GM23338 (cell line): ENCODE data around the gene AGAP1. TPM values are rescaled to one million over a fixed set of nuclear protein-coding genes. Genes with fewer than 3 reads are reported as not detected.

Experiments
- ATAC-seq: fragments of 200-7000 bp; cut with Tn5 transposase; 3 replicates; pipeline ENCODE4 v1.9.1; 2020
- DNase-seq: peaks from one replicate; pipeline ENCODE4 v3.0.0-alpha.2; 2015; ENCODE audit warnings: low spot score
- H2AFZ ChIP-seq: fragments of 200-600 bp; sonication (generic); 2 replicates; pipeline ENCODE4 v1.8.0; 2016; ENCODE audit warnings: antibody characterized with exemption, mild to moderate bottlenecking, moderate library complexity
- H3F3A ChIP-seq: fragments of 200-600 bp; sonication (generic); replicated peaks from 2 replicates; pipeline ENCODE4 v1.8.0; 2017; ENCODE audit warnings: antibody characterized with exemption, mixed run types, low read depth
- H3K27ac ChIP-seq: fragments of 200-600 bp; sonication (generic); 2 replicates; pipeline ENCODE4 v1.6.1; 2016; ENCODE audit warnings: low read depth
- H3K27me3 ChIP-seq: fragments of 200-600 bp; sonication (generic); 2 replicates; pipeline ENCODE4 v1.8.0; 2016; ENCODE audit warnings: mild to moderate bottlenecking, mixed run types, moderate library complexity; ENCODE audit not compliant: insufficient read depth
- H3K36me3 ChIP-seq: fragments of 200-600 bp; sonication (generic); 2 replicates; pipeline ENCODE4 v1.8.0; 2016; ENCODE audit warnings: mild to moderate bottlenecking; ENCODE audit not compliant: insufficient read depth
- H3K4me1 ChIP-seq: fragments of 200-600 bp; sonication (generic); 2 replicates; pipeline ENCODE4 v1.8.0; 2016; ENCODE audit warnings: mild to moderate bottlenecking, moderate library complexity; ENCODE audit not compliant: insufficient read depth
- H3K4me2 ChIP-seq: fragments of 200-600 bp; sonication (generic); 2 replicates; pipeline ENCODE4 v1.7.1; 2017; ENCODE audit warnings: mixed run types
- H3K4me3 ChIP-seq: fragments of 200-600 bp; sonication (generic); 2 replicates; pipeline ENCODE4 v1.6.1; 2016; ENCODE audit warnings: mixed run types
- H3K79me2 ChIP-seq: fragments of 200-600 bp; sonication (generic); replicated peaks from 2 replicates; pipeline ENCODE4 v1.8.0; 2017; ENCODE audit warnings: mild to moderate bottlenecking; ENCODE audit not compliant: insufficient read depth
- H3K9me2 ChIP-seq: fragments of 200-600 bp; sonication (generic); 2 replicates; pipeline ENCODE4 v1.8.0; 2017; ENCODE audit not compliant: insufficient read depth
- H4K20me1 ChIP-seq: fragments of 200-600 bp; sonication (generic); replicated peaks from 2 replicates; pipeline ENCODE4 v1.8.0; 2017; ENCODE audit warnings: mild to moderate bottlenecking; ENCODE audit not compliant: insufficient read depth
- H3K27ac Mint-ChIP-seq: 2 replicates; pipeline ENCODE4 v1.8.0; 2020; ENCODE audit warnings: inconsistent platforms, mild to moderate bottlenecking, moderate library complexity, mixed read lengths
- H3K27me3 Mint-ChIP-seq: 3 replicates; pipeline ENCODE4 v1.8.0; 2022; ENCODE audit warnings: low read depth, mild to moderate bottlenecking, moderate library complexity, mixed read lengths, inconsistent platforms; ENCODE audit not compliant: insufficient read depth, poor library complexity
- H3K36me3 Mint-ChIP-seq: 3 replicates; pipeline ENCODE4 v1.8.0; 2021; ENCODE audit warnings: low read depth, mild to moderate bottlenecking, inconsistent platforms, moderate library complexity, mixed read lengths
- H3K4me1 Mint-ChIP-seq: 3 replicates; pipeline ENCODE4 v1.8.0; 2020; ENCODE audit warnings: mild to moderate bottlenecking, inconsistent platforms, mixed read lengths
- H3K4me3 Mint-ChIP-seq: 3 replicates; pipeline ENCODE4 v1.8.0; 2021; ENCODE audit warnings: moderate library complexity, mild to moderate bottlenecking, inconsistent platforms, mixed read lengths
- H3K9me3 Mint-ChIP-seq: 3 replicates; pipeline ENCODE4 v1.8.0; 2020; ENCODE audit warnings: moderate library complexity, mild to moderate bottlenecking, inconsistent platforms, mixed read lengths
- CREB1 ChIP-seq: fragments of 250-450 bp; sonication (Bioruptor Pico); IDR thresholded peaks from 2 replicates; pipeline ENCODE4 v1.5.0; 2020; ENCODE audit warnings: low read depth, mild to moderate bottlenecking, moderate library complexity
- ZNF331 ChIP-seq: fragments of 250-450 bp; sonication (Bioruptor Pico); IDR thresholded peaks from 2 replicates; pipeline ENCODE4 v1.5.0; 2020; ENCODE audit warnings: low read depth, mild to moderate bottlenecking, moderate library complexity
- ZNF462 ChIP-seq: fragments of 250-450 bp; sonication (Bioruptor Pico); IDR thresholded peaks from 2 replicates; pipeline ENCODE4 v1.5.0; 2020; ENCODE audit warnings: mild to moderate bottlenecking, moderate library complexity
- polyA plus RNA-seq: library from polyadenylated mRNA; unstranded; fragments of >200 nt; fragmentation: Nextera tagmentation; extraction: Ambion mirVana; gene quantifications from 2 replicates; pipeline ENCODE4 v1.2.1, GENCODE V29; 2016
- total RNA-seq: library from RNA; depleted of rRNA; stranded (reverse); fragments of >200 nt; shearing (Covaris generic); gene quantifications from 2 replicates; pipeline ENCODE4 v1.2.3, GENCODE V29; 2014

AGAP1 gene
- total and polyA plus RNA-seq, 2 experiments from 2014 or later, result 13.3 to 27.9 TPM

GRCh38 chr2:235669269-235669831, 175.5 kb downstream of the AGAP1 start:
- peak overlapping the region; percentile 36; the same call in 1 of the 2 replicates for H3K4me3 ChIP-seq

More at GRCh38 chr2:235669269-235669831, 175.5 kb downstream of the AGAP1 start:
- H3K27me3 ChIP-seq, result peaks cover 27% of the 10 kb centered on the region
- H3K36me3 ChIP-seq, result no peaks in the 10 kb centered on the region
- H3F3A ChIP-seq, result no peaks in the 10 kb centered on the region
- H3K4me1 Mint-ChIP-seq, result peaks cover 44% of the 10 kb centered on the region
- H3K4me1 ChIP-seq, result peaks cover 52% of the 10 kb centered on the region
- no peaks in the 10 kb centered on the region for H3K9me2 ChIP-seq
- H2AFZ ChIP-seq, result no peak overlapping the region
- no peak overlapping the region for H3K27ac ChIP-seq
- no peaks in the 10 kb centered on the region for H3K9me3 Mint-ChIP-seq
- H4K20me1 ChIP-seq, result peaks cover 30% of the 10 kb centered on the region
- no peak for TF ChIP-seq ZNF331 (CRISPR knock-in tag)
- TF ChIP-seq CREB1 (CRISPR knock-in tag), result 0 out of 2 replicates have a peak, but pooled peaks have one; percentile 12
- TF ChIP-seq ZNF462 (CRISPR knock-in tag), result no peak
- peaks cover 5% of the 10 kb centered on the region for H3K27me3 Mint-ChIP-seq
- H3K4me3 Mint-ChIP-seq, result peak overlapping the region; percentile 68
- H3K36me3 Mint-ChIP-seq, result no peaks in the 10 kb centered on the region; the same call in 2 of the 3 replicates
- no peak overlapping the region for H3K27ac Mint-ChIP-seq
- H3K79me2 ChIP-seq, result peaks cover 57% of the 10 kb centered on the region
- peak; percentile 98 for DNase-seq
- peak overlapping the region; percentile 60 for H3K4me2 ChIP-seq
- peak; percentile 53 for ATAC-seq
